Stimulated activated CD4-positive, alpha-beta T cell treated with anti-CD3 and anti-CD28 coated beads, Interleukin-1b, Interleukin-23, amount 100 ng/mL, for 4 hours (primary cell): ENCODE measurements around the gene CNPY3.

Source experiments
- DNase-seq, 2 donors: peaks; one replicate each; pipeline ENCODE4 v3.0.0-alpha.2; 2020; ENCODE audit warnings: low read depth in 2 of 2

The CNPY3 gene

DNA sequence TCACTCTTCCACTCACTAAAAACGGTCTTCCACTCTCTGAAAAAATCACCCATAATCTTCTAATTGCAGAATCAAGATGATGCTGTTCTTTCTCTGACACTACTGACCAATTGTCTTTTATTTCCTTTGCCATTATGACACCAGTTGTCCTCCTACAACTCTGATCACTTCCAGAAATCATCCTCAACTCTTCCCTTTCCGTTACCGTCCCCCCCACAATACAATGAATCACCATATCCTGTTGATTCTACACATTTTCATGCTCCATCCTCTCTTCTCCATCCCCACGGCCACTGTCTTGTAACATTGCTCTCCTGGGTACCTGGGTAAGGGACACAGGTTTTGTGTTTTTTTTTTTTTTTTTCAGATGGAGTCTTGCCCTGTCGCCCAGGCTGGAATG is 52.6 kb downstream of the CNPY3 start:
- DNase-seq: no peak

DNA sequence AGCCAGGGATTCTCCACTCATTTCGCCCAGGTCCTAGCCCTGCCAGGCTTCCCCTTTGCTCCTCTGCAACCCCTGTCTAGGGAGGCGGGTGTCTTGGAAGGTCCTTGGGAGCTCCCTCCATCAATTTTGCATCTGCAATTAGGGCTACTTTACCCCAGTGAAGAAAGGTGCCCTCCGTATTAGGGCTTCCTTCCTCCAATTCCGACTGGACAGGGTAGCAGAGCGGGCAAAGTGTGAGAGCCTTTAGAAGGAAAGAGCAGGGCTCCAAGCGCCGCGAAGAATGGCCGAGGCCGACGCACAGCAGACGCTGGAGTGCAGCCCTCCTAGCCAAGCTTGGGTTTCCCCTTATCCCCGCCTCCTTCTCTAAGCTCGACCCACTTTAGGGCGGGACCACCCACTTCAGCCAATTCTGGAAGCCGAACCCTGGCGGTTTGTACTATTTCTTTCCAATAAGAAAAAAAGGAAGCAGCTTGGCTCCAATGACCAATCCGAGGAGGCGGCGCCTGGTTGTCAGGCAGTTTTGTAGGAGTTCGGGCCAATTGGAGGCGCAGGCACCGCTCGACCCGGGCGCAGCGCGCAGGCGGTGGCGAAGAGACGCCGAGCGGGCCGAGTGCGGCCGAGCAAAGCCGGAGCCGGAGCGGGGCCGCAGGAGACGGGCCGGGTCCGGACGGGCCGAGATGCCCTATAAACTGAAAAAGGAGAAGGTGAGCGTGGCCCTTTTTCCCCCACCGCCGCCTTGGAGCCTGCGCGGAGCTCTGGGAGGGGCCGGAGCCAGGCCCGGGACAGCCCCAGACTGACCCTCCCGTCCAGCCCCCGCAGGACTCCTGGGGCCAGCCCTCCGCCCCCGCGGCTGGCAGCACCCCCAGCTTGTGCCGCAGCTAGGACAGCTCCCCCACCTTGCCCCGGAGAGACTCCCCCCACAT is 55.0 kb downstream of the CNPY3 start, which contains the start of gene PPP2R5D:
PPP2R5D (plus strand) TSS at position 570 of the 923 bp plus-strand sequence; CDS start at position 678, 108 bp downstream.
- peak; percentile 87 to 95 for DNase-seq

DNA sequence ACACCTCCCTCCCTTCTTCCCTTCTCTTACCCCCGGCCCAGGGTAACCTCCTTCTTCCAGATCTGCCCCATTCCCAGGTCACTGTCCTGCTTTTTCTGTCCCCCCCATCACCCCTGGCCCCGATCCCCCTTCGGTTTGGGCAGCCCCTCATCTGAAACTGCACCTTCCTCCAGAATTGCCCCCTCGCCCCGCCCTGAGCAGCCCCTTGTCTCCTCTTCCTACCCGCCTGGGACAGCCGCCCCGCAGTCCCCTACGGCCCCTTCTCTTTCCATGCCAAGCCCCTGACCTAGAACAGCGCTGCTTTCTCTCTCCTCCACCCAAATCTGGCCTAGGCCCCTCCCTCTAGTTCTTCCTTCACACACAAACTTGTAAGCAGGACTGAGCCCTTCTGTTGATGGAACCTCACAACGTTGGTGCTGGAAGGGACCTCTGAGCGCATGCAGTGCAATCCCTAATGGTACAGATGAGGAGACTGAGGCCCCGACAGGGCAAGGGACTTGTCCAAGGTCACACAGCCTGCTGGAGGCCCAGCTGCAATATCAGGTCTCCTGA is 55.7 kb downstream of the CNPY3 start:
- DNase-seq: no peak

DNA sequence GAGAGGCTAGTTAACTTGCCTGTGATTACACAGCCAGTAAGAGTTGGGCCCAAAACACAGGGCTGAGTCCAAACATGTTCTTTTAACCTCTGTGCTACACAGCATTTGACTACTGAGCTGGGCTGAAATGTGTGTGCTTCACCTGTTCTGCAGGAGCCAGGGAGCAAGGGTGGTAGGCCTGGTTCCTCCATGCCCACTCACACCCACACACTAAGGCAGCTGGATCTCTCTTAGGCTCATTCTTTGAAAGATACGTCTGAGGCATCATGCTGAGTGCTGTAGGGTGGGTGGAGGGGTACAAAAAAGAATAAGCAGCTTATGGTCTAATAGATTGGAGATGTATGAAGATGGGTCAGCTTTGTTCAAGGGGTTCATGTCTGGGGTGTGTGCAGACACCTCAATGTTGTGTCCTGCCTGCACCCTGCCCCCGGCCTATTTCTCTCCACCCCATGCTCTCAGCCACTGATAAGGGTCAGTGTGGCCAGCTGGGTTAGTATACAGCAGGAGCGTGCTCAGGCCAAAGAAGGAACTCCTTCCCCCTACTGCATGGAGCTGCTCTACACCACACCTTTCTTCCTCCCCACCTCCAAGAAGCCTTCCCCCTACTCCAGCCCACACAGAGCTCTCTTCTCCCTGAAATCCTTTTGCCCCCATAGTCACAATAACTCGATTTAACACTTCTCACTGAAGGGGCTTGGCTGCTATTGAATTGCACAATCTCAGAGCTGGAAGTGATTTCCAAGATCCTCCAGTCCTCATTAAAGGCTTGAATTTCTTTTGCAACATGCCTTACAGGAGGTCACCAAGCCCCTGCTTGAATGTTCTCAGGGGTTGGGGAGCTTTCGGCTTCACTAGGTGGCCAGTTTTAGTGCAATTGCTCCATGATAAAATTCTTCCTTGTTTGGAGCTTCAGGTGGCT is 58.5 kb downstream of the CNPY3 start:
- no peak for DNase-seq

DNA sequence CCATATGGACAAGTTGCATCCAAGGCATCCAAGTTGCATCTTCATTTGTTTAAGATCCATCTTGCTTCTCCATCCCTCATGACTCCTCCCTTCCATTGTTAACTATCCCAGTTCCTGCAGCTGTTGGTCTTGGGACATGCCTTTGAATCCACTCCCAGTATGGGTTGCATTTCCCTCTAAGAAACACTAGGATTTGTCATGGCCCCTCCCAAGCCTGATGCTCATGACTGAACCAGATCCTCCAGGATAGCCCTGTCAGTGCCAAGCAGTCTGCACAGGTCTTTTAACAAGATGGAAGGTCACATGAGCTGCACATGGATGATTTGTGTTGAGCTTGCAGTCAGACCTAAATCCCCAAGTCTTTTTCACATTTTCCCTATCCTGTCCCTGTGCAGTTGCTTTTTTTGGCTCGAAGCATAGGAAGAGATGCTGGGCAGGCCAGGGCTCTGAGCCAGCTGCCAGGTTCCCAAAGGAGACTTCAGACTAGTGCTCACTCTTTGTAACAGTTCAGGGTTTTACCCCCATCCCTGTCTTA is 59.3 kb downstream of the CNPY3 start:
- DNase-seq: no peak
